SU-DHL-6 (cell line): ENCODE measurements around the gene APOH.

ENCODE experiments used
- H2AFZ ChIP-seq: fragments of 200-600 bp; sonication (generic); 2 replicates; pipeline ENCODE4 v1.6.1; 2014; ENCODE audit warnings: low read depth, mild to moderate bottlenecking, moderate library complexity, mixed read lengths, antibody characterized with exemption, low read length; ENCODE audit not compliant: severe bottlenecking
- H3F3A ChIP-seq: fragments of 200-600 bp; shearing (Covaris generic); 2 replicates; pipeline ENCODE4 v1.6.0; 2016; ENCODE audit warnings: antibody characterized with exemption, mild to moderate bottlenecking; ENCODE audit not compliant: insufficient read depth
- H3K27ac ChIP-seq: fragments of 200-600 bp; sonication (generic); 2 replicates; pipeline ENCODE4 v1.5.1; 2016; ENCODE audit warnings: low read depth, mild to moderate bottlenecking, low read length, moderate library complexity, mixed read lengths
- H3K27me3 ChIP-seq: fragments of 200-600 bp; sonication (generic), shearing (Covaris generic); 2 replicates; pipeline ENCODE4 v1.6.0; 2014; ENCODE audit warnings: mild to moderate bottlenecking, low read length
- H3K36me3 ChIP-seq: fragments of 200-600 bp; sonication (generic); 2 replicates; pipeline ENCODE4 v1.6.1; 2014; ENCODE audit warnings: mild to moderate bottlenecking, low read length, mixed read lengths
- H3K4me2 ChIP-seq: fragments of 300-600, 200-600 bp; shearing (Covaris generic), sonication (generic); 2 replicates; pipeline ENCODE4 v1.6.0; 2014; ENCODE audit warnings: low read length, low read depth, mild to moderate bottlenecking; ENCODE audit not compliant: poor library complexity, severe bottlenecking
- H3K4me3 ChIP-seq: fragments of 200-600 bp; sonication (generic); 2 replicates; pipeline ENCODE4 v1.5.1; 2014; ENCODE audit warnings: antibody characterized with exemption, low read length, mild to moderate bottlenecking, mixed read lengths; ENCODE audit not compliant: insufficient read depth, poor library complexity, severe bottlenecking
- H3K79me2 ChIP-seq: fragments of 200-600 bp; sonication (generic); 2 replicates; pipeline ENCODE4 v1.6.1; 2014; ENCODE audit warnings: mild to moderate bottlenecking, low read length, moderate library complexity; ENCODE audit not compliant: insufficient read depth
- H3K9ac ChIP-seq: fragments of 200-600 bp; sonication (generic); 2 replicates; pipeline ENCODE4 v1.7.0; 2014; ENCODE audit warnings: mild to moderate bottlenecking, low read length
- H3K9me2 ChIP-seq: fragments of 200-600 bp; sonication (generic); replicated peaks from 2 replicates; pipeline ENCODE4 v1.6.1; 2014; ENCODE audit warnings: low read length; ENCODE audit not compliant: insufficient read depth
- H3K9me3 ChIP-seq: fragments of 200-600 bp; sonication (generic); 2 replicates; pipeline ENCODE4 v1.6.1; 2014; ENCODE audit warnings: low read length, mixed read lengths; ENCODE audit not compliant: insufficient read depth
- H4K20me1 ChIP-seq: fragments of 200-600 bp; sonication (generic); 2 replicates; pipeline ENCODE4 v1.6.1; 2014; ENCODE audit warnings: low read depth, mild to moderate bottlenecking, antibody characterized with exemption, low read length, moderate library complexity, mixed read lengths
- EZH2phosphoT487 ChIP-seq: fragments of 200-600 bp; sonication (generic), shearing (Covaris generic); conservative IDR thresholded peaks from 2 replicates; pipeline ENCODE4 v1.6.1; 2018; ENCODE audit warnings: mild to moderate bottlenecking, antibody characterized with exemption, low read length, moderate library complexity, mixed read lengths
- TF ChIP-seq, protein P1 (sequence below): fragments of 200-600 bp; sonication (generic); IDR thresholded peaks from one replicate; pipeline ENCODE4 v1.5.1; 2017; ENCODE audit warnings: antibody characterized with exemption, mild to moderate bottlenecking, low read length, moderate library complexity; ENCODE audit not compliant: insufficient read depth, poor library complexity, severe bottlenecking

Gene APOH

DNA sequence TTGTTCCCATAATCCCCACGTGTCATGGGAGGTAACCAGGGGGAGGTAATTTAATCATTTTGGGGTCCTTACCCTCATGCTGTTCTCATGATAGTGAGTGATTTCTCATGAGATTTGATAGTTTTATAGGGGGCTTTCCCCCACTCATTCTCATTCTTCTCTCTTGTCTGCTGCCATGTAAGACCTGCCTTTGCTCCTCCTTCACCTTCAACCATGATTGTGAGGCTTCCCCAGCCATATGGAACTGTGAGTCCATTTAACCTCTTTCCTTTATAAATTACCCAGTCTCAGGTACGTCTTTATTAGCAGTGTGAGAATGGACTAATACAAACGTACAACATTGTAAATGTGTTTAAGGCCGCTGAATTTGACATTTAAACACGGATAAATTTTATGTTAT lies 35.5 kb upstream of the APOH start:
- Histone ChIP-seq H3K4me3 (no peak overlapping the region), H3K79me2 (no peaks in the 10 kb centered on the region), H2AFZ (no peak overlapping the region), H3K36me3 (no peaks in the 10 kb centered on the region), H3K27ac (no peak overlapping the region), H4K20me1 (no peaks in the 10 kb centered on the region), H3K9me2 (no peaks in the 10 kb centered on the region), H3K4me2 (no peak overlapping the region), H3K27me3 (no peaks in the 10 kb centered on the region), H3K9me3 (no peaks in the 10 kb centered on the region), H3K9ac (no peak overlapping the region), H3F3A (no peaks in the 10 kb centered on the region)
- TF ChIP-seq, protein P1, sequence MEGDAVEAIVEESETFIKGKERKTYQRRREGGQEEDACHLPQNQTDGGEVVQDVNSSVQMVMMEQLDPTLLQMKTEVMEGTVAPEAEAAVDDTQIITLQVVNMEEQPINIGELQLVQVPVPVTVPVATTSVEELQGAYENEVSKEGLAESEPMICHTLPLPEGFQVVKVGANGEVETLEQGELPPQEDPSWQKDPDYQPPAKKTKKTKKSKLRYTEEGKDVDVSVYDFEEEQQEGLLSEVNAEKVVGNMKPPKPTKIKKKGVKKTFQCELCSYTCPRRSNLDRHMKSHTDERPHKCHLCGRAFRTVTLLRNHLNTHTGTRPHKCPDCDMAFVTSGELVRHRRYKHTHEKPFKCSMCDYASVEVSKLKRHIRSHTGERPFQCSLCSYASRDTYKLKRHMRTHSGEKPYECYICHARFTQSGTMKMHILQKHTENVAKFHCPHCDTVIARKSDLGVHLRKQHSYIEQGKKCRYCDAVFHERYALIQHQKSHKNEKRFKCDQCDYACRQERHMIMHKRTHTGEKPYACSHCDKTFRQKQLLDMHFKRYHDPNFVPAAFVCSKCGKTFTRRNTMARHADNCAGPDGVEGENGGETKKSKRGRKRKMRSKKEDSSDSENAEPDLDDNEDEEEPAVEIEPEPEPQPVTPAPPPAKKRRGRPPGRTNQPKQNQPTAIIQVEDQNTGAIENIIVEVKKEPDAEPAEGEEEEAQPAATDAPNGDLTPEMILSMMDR, result no peak
- no peak for TF ChIP-seq EZH2phosphoT487

DNA sequence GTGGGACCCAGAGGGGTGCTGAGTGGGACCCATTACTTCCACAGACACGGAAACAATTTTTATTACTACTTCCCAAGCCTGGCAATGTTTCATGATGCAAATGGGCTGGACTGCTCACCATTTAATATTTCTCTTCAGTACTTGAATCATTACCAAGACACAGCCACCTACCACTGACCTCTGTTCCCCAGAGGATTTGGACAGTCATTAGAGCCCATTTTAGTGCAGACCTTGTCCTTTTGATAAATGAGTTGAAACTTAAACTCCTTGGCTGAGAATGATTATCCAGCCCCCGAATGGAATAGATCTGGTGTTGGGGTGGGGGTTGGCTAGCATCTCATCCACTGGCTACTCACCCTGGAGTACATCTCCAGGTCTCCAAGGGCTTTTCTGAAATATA lies 33.6 kb upstream of the APOH start:
- Histone ChIP-seq H3K4me2 (no peak overlapping the region), H3K9ac (no peak overlapping the region), H3F3A (no peaks in the 10 kb centered on the region), H3K9me2 (no peaks in the 10 kb centered on the region), H3K36me3 (no peaks in the 10 kb centered on the region), H3K4me3 (no peak overlapping the region), H3K9me3 (no peaks in the 10 kb centered on the region), H3K27ac (no peak overlapping the region), H4K20me1 (no peaks in the 10 kb centered on the region), H3K79me2 (no peaks in the 10 kb centered on the region), H3K27me3 (no peaks in the 10 kb centered on the region), H2AFZ (no peak overlapping the region)
- TF ChIP-seq EZH2phosphoT487, result no peak
- TF ChIP-seq, protein P1, result no peak

DNA sequence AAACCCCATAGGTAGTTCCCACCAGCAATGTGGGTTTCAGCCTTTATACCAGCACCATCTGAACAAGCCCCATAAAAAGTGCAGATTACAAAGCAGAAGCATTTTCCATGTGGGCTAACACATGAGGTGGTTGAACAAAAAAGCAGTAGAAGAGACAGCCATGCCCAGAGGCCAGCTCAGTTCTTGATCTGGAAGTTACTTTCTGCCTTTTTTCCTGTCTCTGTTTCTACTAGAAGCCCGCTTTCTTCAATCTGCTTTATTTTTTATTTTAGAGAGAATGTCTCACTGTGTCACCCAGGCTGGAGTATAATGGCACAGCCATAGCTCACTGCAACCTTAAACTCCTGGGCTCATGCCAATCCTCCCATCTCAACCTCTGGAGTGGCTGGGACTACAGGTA lies 31.5 kb upstream of the APOH start:
- Histone ChIP-seq H4K20me1 (no peaks in the 10 kb centered on the region), H3K79me2 (no peaks in the 10 kb centered on the region), H3K36me3 (no peaks in the 10 kb centered on the region), H3K27me3 (no peaks in the 10 kb centered on the region), H3K9me3 (no peaks in the 10 kb centered on the region), H3K9me2 (no peaks in the 10 kb centered on the region), H3F3A (no peaks in the 10 kb centered on the region), H3K4me3 (no peak overlapping the region), H2AFZ (no peak overlapping the region), H3K27ac (no peak overlapping the region), H3K4me2 (no peak overlapping the region), H3K9ac (no peak overlapping the region)
- TF ChIP-seq EZH2phosphoT487, result no peak
- TF ChIP-seq, protein P1, result no peak

DNA sequence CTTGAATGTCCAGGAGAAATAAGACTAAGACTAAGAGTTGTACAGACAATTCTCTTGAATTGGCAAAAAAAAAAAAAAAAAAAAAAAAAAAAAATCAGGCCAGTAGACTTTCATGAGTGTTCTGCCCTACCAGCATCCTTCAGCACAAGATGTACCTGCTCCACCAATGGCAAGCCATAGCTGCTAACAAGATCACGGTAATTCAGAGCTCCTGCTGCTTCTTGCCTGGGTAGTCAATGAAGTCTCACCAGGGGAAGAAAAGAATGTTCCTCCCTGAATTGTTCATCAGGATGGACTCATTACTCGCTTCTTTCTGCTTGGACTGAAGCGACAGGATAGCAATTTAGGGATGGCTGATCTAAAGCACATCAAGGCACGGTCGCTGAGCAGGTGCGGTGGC lies 31.1 kb upstream of the APOH start:
- Histone ChIP-seq H3F3A (no peaks in the 10 kb centered on the region), H3K27me3 (no peaks in the 10 kb centered on the region), H3K79me2 (no peaks in the 10 kb centered on the region), H3K9ac (no peak overlapping the region), H3K36me3 (no peaks in the 10 kb centered on the region), H3K9me2 (no peaks in the 10 kb centered on the region), H3K4me2 (no peak overlapping the region), H2AFZ (no peak overlapping the region), H4K20me1 (no peaks in the 10 kb centered on the region), H3K27ac (no peak overlapping the region), H3K9me3 (no peaks in the 10 kb centered on the region), H3K4me3 (no peak overlapping the region)
- TF ChIP-seq, protein P1, result no peak
- TF ChIP-seq EZH2phosphoT487, result no peak
